Measurements from ENCODE around the gene TMEM43.

TMEM43 gene

GRCh38 chr3:14122301-14122700 is 2.6 kb upstream of the TMEM43 start:
- DNase-seq, result no peak

GRCh38 chr3:14123308-14124222 is 1.3 kb upstream of the TMEM43 start:
- no peak for DNase-seq

GRCh38 chr3:14124223-14124614 is 633 bp upstream of the TMEM43 start:
- peak; percentile 71 for DNase-seq

GRCh38 chr3:14125193-14126016 is 553 bp downstream of the TMEM43 start:
- DNase-seq, result peak; percentile 65

- no peak for DNase-seq
Observed at GRCh38 chr3:14126017-14126886, 1.4 kb downstream of the TMEM43 start.

GRCh38 chr3:14126887-14127505 is 2.1 kb downstream of the TMEM43 start:
- no peak for DNase-seq

GRCh38 chr3:14127516-14128161 is 2.8 kb downstream of the TMEM43 start:
- DNase-seq, result no peak

GRCh38 chr3:14128724-14129123 is 3.9 kb downstream of the TMEM43 start:
- DNase-seq, result no peak

- DNase-seq, result no peak
Observed at GRCh38 chr3:14129296-14129695, 4.4 kb downstream of the TMEM43 start.

- no peak for DNase-seq
Observed at GRCh38 chr3:14130230-14130629, 5.4 kb downstream of the TMEM43 start.

- no peak for DNase-seq
Observed at GRCh38 chr3:14130707-14131106, 5.9 kb downstream of the TMEM43 start.

- DNase-seq, result no peak
Observed at GRCh38 chr3:14131134-14131533, 6.3 kb downstream of the TMEM43 start.

- DNase-seq, result no peak
Observed at GRCh38 chr3:14132120-14132519, 7.3 kb downstream of the TMEM43 start.

- no peak for DNase-seq
Observed at GRCh38 chr3:14132689-14133088, 7.8 kb downstream of the TMEM43 start.

GRCh38 chr3:14133188-14133800 is 8.4 kb downstream of the TMEM43 start:
- no peak for DNase-seq

GRCh38 chr3:14133876-14134275 is 9.0 kb downstream of the TMEM43 start:
- DNase-seq, result no peak

- DNase-seq, result no peak
Observed at GRCh38 chr3:14134291-14134690, 9.4 kb downstream of the TMEM43 start.

GRCh38 chr3:14135581-14135980 is 10.7 kb downstream of the TMEM43 start:
- DNase-seq, result no peak

- no peak for DNase-seq
Observed at GRCh38 chr3:14137004-14137403, 12.2 kb downstream of the TMEM43 start.

GRCh38 chr3:14137445-14137844 is 12.6 kb downstream of the TMEM43 start:
- no peak for DNase-seq

- DNase-seq, result no peak
Observed at GRCh38 chr3:14138109-14138877, 13.4 kb downstream of the TMEM43 start.

Measured in stimulated activated naive CD4-positive, alpha-beta T cell treated with Interleukin-2 at 50 U/mL for 16 hours (primary cell).